ENCODE measurements around the gene TSSK6. TPM values are rescaled to one million over a fixed set of nuclear protein-coding genes. Genes with fewer than 3 reads are reported as not detected.

The TSSK6 gene
- total RNA-seq, 4 donors from 2014 or later: 0.33 to 3.7 (median 1.5) TPM

DNA sequence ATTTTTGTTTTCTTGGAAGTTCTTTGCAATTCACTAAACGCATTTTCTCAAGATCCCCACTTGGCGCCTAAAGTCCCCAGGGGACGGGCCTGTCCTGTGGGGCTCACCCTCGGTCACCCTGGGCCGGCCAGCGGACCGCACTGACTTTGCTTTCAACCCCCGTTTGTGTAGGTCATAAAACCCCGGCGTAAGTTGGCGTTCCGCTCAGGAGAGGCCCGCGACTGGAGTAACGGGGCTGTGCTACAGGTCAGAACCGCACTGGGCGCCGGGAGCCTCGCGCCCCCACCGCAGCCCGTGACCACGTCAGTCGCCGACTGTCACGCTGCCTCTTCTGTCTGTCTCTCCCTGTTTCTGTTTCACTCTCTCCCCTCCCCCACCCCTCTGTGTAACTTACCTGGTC is 13.6 kb downstream of the TSSK6 start:
- Histone ChIP-seq H3K27ac (replicated peaks in 1 of 4) (no peak overlapping the region), H3K36me3 (peaks cover 59 to 100% (median 96%) of the 10 kb centered on the region in 4 donors), H3K4me1 (no peaks in the 10 kb centered on the region), H3K4me3 (no peak overlapping the region), H3K27me3 (no peaks in the 10 kb centered on the region), H3K9me3 (no peaks in the 10 kb centered on the region)
- intact Hi-C loops (cut with DNase I): no loop called here
- DNase-seq (ENCODE audit: extremely low spot score): no peak
- WGBS: 94% methylated on average over 26 of the region's 26 CpGs
- TF ChIP-seq EP300 (IDR thresholded peaks at IDR 0.05): no peak
- no peak for TF ChIP-seq POLR2A (IDR thresholded peaks at IDR 0.05; ENCODE audit: low read depth)
- no peak for TF ChIP-seq POLR2AphosphoS5 (IDR thresholded peaks at IDR 0.05)
- TF ChIP-seq, protein P1, sequence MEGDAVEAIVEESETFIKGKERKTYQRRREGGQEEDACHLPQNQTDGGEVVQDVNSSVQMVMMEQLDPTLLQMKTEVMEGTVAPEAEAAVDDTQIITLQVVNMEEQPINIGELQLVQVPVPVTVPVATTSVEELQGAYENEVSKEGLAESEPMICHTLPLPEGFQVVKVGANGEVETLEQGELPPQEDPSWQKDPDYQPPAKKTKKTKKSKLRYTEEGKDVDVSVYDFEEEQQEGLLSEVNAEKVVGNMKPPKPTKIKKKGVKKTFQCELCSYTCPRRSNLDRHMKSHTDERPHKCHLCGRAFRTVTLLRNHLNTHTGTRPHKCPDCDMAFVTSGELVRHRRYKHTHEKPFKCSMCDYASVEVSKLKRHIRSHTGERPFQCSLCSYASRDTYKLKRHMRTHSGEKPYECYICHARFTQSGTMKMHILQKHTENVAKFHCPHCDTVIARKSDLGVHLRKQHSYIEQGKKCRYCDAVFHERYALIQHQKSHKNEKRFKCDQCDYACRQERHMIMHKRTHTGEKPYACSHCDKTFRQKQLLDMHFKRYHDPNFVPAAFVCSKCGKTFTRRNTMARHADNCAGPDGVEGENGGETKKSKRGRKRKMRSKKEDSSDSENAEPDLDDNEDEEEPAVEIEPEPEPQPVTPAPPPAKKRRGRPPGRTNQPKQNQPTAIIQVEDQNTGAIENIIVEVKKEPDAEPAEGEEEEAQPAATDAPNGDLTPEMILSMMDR (IDR thresholded peaks at IDR 0.05): no peak

DNA sequence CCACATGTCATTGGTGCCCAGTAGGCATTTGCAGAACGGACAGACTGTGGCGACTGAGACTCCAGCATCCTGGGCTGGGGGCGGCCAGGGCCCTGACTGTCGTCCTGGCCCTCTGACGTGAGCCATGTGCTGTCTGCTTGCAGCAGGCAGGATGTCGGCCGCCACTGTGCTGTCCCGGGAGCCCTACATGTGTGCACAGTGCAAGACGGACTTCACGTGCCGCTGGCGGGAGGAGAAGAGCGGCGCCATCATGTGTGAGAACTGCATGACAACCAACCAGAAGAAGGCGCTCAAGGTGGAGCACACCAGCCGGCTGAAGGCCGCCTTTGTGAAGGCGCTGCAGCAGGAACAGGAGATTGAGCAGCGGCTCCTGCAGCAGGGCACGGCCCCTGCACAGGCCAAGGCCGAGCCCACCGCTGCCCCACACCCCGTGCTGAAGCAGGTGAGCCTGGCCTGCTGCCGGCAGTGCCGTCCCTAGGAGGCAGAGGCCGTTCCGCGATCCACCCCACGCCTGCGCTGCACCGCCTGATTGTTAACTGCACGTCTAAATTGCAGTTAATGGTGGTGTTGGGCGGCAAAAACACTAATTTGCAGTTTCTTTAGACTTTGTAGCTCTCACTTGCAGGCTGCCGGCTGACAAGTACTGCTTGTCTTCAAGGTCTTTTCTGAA is 14.2 kb downstream of the TSSK6 start:
- H3K4me1 ChIP-seq: no peaks in the 10 kb centered on the region
- H3K27ac ChIP-seq (replicated peaks in 1 of 4): no peak overlapping the region
- no peaks in the 10 kb centered on the region for H3K9me3 ChIP-seq
- DNase-seq (ENCODE audit: extremely low spot score): no peak
- no peak for TF ChIP-seq EP300 (IDR thresholded peaks at IDR 0.05)
- no peak for TF ChIP-seq POLR2A (IDR thresholded peaks at IDR 0.05; ENCODE audit: low read depth)
- TF ChIP-seq POLR2AphosphoS5 (IDR thresholded peaks at IDR 0.05): no peak
- TF ChIP-seq, protein P1 (IDR thresholded peaks at IDR 0.05): no peak
- intact Hi-C loops (cut with DNase I): no loop called here
- 91% methylated on average over 27 of the region's 34 CpGs for WGBS
- no peaks in the 10 kb centered on the region for H3K27me3 ChIP-seq
- no peak overlapping the region for H3K4me3 ChIP-seq
- peaks cover 64 to 100% (median 98%) of the 10 kb centered on the region in 4 donors for H3K36me3 ChIP-seq

DNA sequence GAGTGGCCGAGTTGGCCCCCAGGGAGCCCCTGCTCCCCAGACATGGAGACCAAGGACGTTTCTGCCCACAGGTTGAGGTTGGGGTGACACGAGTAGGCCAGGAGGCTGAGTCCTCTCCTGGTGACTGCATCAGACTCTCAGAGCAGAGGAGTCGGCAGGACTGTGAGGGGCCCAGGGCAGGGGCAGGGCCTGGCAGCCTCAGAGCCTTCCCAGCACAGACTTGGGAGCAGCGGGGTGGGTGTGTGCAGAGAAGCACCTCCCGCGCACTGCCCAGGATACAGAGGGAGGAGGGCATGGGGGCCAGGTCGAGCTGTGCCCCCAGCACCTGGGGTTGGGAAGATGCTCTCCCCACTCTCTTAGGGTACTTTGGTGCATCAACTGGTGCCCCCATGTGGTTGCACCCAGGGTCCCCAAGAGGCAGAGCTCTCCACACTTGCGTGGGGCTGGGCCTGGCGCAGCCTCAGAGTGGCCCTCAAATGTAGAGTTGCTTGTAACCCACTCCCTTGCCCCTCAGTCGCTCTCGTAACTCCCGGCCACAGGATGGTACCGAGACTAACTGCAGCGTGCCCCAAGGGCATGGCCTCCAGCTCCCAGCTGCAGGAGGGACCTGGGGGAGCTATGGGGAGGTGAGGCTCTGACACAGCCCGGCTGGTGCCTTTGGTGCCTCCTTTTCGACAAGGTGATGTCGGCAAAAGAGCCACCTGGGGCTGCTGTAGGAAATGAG is 15.9 kb downstream of the TSSK6 start:
- Histone ChIP-seq H3K4me3 (no peak overlapping the region), H3K9me3 (no peaks in the 10 kb centered on the region), H3K4me1 (no peaks in the 10 kb centered on the region), H3K27me3 (no peaks in the 10 kb centered on the region), H3K36me3 (peaks cover 57 to 100% (median 97%) of the 10 kb centered on the region in 4 donors), H3K27ac (replicated peaks in 1 of 4) (no peak overlapping the region)
- 84% methylated on average over 16 of the region's 18 CpGs for WGBS
- no peak for DNase-seq (ENCODE audit: extremely low spot score)
- intact Hi-C loops (cut with DNase I): no loop called here
- TF ChIP-seq POLR2A (IDR thresholded peaks at IDR 0.05; ENCODE audit: low read depth) (no peak), EP300 (IDR thresholded peaks at IDR 0.05) (no peak), POLR2AphosphoS5 (IDR thresholded peaks at IDR 0.05) (no peak)
- TF ChIP-seq, protein P1 (IDR thresholded peaks at IDR 0.05): no peak

DNA sequence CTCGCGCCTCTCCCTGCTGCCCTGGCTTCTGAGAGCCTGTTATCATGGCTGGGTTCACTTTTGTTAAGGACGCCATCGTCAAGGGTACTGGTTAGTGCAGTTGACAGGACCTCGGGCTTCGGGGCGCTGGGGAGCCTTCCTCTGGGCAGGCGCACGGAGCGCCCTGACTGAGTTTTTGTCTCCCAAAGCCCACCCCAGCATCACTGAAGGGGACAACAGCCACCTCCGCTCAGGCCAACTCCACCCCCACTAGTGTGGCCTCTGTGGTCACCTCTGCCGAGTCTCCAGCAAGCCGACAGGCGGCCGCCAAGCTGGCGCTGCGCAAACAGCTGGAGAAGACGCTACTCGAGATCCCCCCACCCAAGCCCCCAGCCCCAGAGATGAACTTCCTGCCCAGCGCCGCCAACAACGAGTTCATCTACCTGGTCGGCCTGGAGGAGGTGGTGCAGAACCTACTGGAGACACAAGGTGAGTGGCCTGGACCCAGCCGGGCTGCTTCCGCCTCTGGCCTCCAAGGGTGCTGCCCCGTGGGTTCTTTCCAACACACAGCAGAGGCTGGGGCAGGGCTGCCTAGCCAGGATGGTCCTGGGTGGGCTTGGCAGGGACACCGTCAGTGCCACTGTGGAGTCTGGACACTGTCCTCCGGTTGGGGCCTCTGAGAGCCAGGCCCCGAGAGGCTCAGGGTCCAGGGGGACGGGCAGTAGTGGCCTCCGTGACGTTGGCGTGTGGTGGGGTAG is 16.9 kb downstream of the TSSK6 start:
- Histone ChIP-seq H3K27me3 (no peaks in the 10 kb centered on the region), H3K27ac (replicated peaks in 1 of 4) (no peak overlapping the region), H3K36me3 (peaks cover 60 to 100% (median 97%) of the 10 kb centered on the region in 4 donors), H3K4me3 (no peak overlapping the region), H3K9me3 (no peaks in the 10 kb centered on the region), H3K4me1 (no peaks in the 10 kb centered on the region)
- TF ChIP-seq POLR2AphosphoS5 (IDR thresholded peaks at IDR 0.05) (no peak), EP300 (IDR thresholded peaks at IDR 0.05) (no peak), POLR2A (IDR thresholded peaks at IDR 0.05; ENCODE audit: low read depth) (no peak)
- TF ChIP-seq, protein P1 (IDR thresholded peaks at IDR 0.05): no peak
- no peak for DNase-seq (ENCODE audit: extremely low spot score)
- 89% methylated on average over 33 of the region's 33 CpGs for WGBS
- intact Hi-C loops (cut with DNase I): no loop called here

Measured in esophagus muscularis mucosa (tissue), 4 donors.